NCI-H345 (cell line): Measurements from ENCODE around the gene AFMID.

ENCODE experiments used
- DNase-seq: peaks from one replicate; lab custom pipeline; 2025; lab: John Stamatoyannopoulos, UW

The AFMID gene

GRCh38 chr17:78180083-78180482 lies 7.1 kb upstream of the AFMID start:
- no peak for DNase-seq

GRCh38 chr17:78180508-78180907 lies 6.7 kb upstream of the AFMID start:
- DNase-seq: no peak

GRCh38 chr17:78182504-78182903 lies 4.7 kb upstream of the AFMID start:
- DNase-seq: no peak

- DNase-seq: no peak
These were observed 3.2 kb upstream of the AFMID start for GRCh38 chr17:78183916-78184315.

GRCh38 chr17:78184351-78184750 lies 2.8 kb upstream of the AFMID start:
- DNase-seq: no peak

GRCh38 chr17:78184868-78185267 lies 2.3 kb upstream of the AFMID start:
- no peak for DNase-seq

- no peak for DNase-seq
These were observed 1.0 kb upstream of the AFMID start for GRCh38 chr17:78185981-78186691.

GRCh38 chr17:78196716-78197115 lies 9.6 kb downstream of the AFMID start:
- no peak for DNase-seq

GRCh38 chr17:78197147-78197832 lies 10.1 kb downstream of the AFMID start:
- peak; percentile 27 for DNase-seq

GRCh38 chr17:78200451-78200850 lies 13.3 kb downstream of the AFMID start:
- no peak for DNase-seq

- no peak for DNase-seq
These were observed 15.5 kb downstream of the AFMID start for GRCh38 chr17:78202666-78203065.

GRCh38 chr17:78204387-78205123 lies 17.4 kb downstream of the AFMID start:
- DNase-seq: no peak

GRCh38 chr17:78205124-78205775 lies 18.1 kb downstream of the AFMID start:
- DNase-seq: no peak

GRCh38 chr17:78206298-78206697 lies 19.1 kb downstream of the AFMID start:
- DNase-seq: no peak

GRCh38 chr17:78208486-78208885 lies 21.3 kb downstream of the AFMID start:
- no peak for DNase-seq

GRCh38 chr17:78210111-78210510 lies 22.9 kb downstream of the AFMID start:
- DNase-seq: no peak

GRCh38 chr17:78211032-78211431 lies 23.9 kb downstream of the AFMID start:
- DNase-seq: no peak

GRCh38 chr17:78214016-78214705 lies 27.0 kb downstream of the AFMID start, which contains the start of gene BIRC5:
BIRC5 (plus strand) TSS chr17:78214253; CDS start chr17:78214317, 64 bp downstream.
- peak; percentile 96 for DNase-seq

- no peak for DNase-seq
These were observed 27.5 kb downstream of the AFMID start for GRCh38 chr17:78214706-78215061.

GRCh38 chr17:78219396-78220150 lies 32.4 kb downstream of the AFMID start:
- no peak for DNase-seq

- no peak for DNase-seq
These were observed 35.9 kb downstream of the AFMID start for GRCh38 chr17:78223061-78223460.
